Measurements from ENCODE around the gene TSPAN5.

GRCh38 chr4:98555798-98556445 is 102.5 kb downstream of the TSPAN5 start:
- TF ChIP-seq POLR2A (IDR thresholded peaks at IDR 0.05; ENCODE audit: low read length) (no peak), GATA1 (IDR thresholded peaks at IDR 0.05; ENCODE audit: low read depth, low read length) (no peak)
